Measurements from ENCODE around the gene PDXK.
"Not testable (repeated sequence)": the region's sequence is repeated elsewhere in the genome, so short reads cannot be mapped to it uniquely, and the experiment has no call there.

The PDXK gene

GRCh38 chr21:43718872-43719747, at the start of gene PDXK:
TSS of gene PDXK (plus strand) at chr21:43719129. CDS start at chr21:43719295, 166 bp downstream.
- peak; percentile 93 to 99 (median 97) for DNase-seq

GRCh38 chr21:43669828-43670605, 48.9 kb upstream of the PDXK start:
- DNase-seq, result no peak

GRCh38 chr21:43675871-43676270, 43.1 kb upstream of the PDXK start:
- no peak for DNase-seq

GRCh38 chr21:43676391-43676790, 42.5 kb upstream of the PDXK start:
- no peak for DNase-seq

GRCh38 chr21:43679951-43680350, 39.0 kb upstream of the PDXK start:
- DNase-seq, result no peak

GRCh38 chr21:43680421-43680820, 38.5 kb upstream of the PDXK start:
- not testable (repeated sequence) for DNase-seq

- no peak for DNase-seq
Measured at GRCh38 chr21:43681650-43682049, 37.3 kb upstream of the PDXK start.

GRCh38 chr21:43684424-43684823, 34.5 kb upstream of the PDXK start:
- DNase-seq, result peak in 2 of 3 donors; percentile 24 to 47

- DNase-seq, result no peak
Measured at GRCh38 chr21:43686811-43687565, 31.9 kb upstream of the PDXK start.

- peak; percentile 30 to 40 (median 40) for DNase-seq
Measured at GRCh38 chr21:43687566-43688399, 31.1 kb upstream of the PDXK start.

GRCh38 chr21:43688906-43689305, 30.0 kb upstream of the PDXK start:
- DNase-seq, result no peak

- no peak for DNase-seq
Measured at GRCh38 chr21:43689556-43690337, 29.2 kb upstream of the PDXK start.

- no peak for DNase-seq
Measured at GRCh38 chr21:43690346-43690745, 28.6 kb upstream of the PDXK start.

- peak; percentile 40 to 51 (median 42) for DNase-seq
Measured at GRCh38 chr21:43691086-43691795, 27.7 kb upstream of the PDXK start.

- DNase-seq, result no peak
Measured at GRCh38 chr21:43691801-43692200, 27.1 kb upstream of the PDXK start.

- no peak for DNase-seq
Measured at GRCh38 chr21:43692949-43693348, 26.0 kb upstream of the PDXK start.

GRCh38 chr21:43693981-43694380, 24.9 kb upstream of the PDXK start:
- no peak for DNase-seq

- no peak for DNase-seq
Measured at GRCh38 chr21:43694437-43695079, 24.4 kb upstream of the PDXK start.

- no peak for DNase-seq
Measured at GRCh38 chr21:43696214-43696613, 22.7 kb upstream of the PDXK start.

All from suppressor macrophage treated with lipopolysaccharide for 1 hour (primary cell).